ENCODE measurements around the gene DARS1.

DNA sequence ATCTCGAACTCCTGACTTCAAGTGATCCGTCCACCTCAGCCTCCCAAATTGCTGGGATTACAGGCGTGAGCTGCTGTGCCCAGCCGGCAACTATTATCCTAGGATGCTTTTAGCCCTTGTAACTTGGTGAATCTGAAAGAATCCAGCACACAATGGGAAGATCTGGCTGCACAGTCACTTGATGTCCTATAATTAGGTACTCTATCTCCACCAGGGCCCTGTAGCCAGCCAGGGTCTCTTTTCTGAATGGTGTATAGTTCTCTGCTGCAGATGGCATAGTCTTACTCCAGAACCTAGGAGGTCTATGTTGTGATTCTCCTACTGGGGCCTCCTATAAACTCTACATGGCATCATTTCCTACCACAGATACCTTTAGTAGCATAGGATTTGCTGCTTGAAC is 95.3 kb downstream of the DARS1 start:
- no peak for TF ChIP-seq GABPA (IDR thresholded peaks at IDR 0.05; ENCODE audit: low read depth)
- TF ChIP-seq RFX5 (IDR thresholded peaks at IDR 0.05; ENCODE audit: low read length): no peak
- TF ChIP-seq, protein P1, sequence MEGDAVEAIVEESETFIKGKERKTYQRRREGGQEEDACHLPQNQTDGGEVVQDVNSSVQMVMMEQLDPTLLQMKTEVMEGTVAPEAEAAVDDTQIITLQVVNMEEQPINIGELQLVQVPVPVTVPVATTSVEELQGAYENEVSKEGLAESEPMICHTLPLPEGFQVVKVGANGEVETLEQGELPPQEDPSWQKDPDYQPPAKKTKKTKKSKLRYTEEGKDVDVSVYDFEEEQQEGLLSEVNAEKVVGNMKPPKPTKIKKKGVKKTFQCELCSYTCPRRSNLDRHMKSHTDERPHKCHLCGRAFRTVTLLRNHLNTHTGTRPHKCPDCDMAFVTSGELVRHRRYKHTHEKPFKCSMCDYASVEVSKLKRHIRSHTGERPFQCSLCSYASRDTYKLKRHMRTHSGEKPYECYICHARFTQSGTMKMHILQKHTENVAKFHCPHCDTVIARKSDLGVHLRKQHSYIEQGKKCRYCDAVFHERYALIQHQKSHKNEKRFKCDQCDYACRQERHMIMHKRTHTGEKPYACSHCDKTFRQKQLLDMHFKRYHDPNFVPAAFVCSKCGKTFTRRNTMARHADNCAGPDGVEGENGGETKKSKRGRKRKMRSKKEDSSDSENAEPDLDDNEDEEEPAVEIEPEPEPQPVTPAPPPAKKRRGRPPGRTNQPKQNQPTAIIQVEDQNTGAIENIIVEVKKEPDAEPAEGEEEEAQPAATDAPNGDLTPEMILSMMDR (IDR thresholded peaks at IDR 0.05): no peak
- no peak for TF ChIP-seq NFIC (IDR thresholded peaks at IDR 0.05; ENCODE audit: borderline replicate concordance)
- no peak for TF ChIP-seq RAD21 (IDR thresholded peaks at IDR 0.05; ENCODE audit: low read length)
- TF ChIP-seq JUND (IDR thresholded peaks at IDR 0.05): no peak
- TF ChIP-seq EP300 (IDR thresholded peaks at IDR 0.05; ENCODE audit: borderline replicate concordance in 1 of 2, low read depth in 1 of 2, low read length in 1 of 2): no peak
- TF ChIP-seq, protein P2, sequence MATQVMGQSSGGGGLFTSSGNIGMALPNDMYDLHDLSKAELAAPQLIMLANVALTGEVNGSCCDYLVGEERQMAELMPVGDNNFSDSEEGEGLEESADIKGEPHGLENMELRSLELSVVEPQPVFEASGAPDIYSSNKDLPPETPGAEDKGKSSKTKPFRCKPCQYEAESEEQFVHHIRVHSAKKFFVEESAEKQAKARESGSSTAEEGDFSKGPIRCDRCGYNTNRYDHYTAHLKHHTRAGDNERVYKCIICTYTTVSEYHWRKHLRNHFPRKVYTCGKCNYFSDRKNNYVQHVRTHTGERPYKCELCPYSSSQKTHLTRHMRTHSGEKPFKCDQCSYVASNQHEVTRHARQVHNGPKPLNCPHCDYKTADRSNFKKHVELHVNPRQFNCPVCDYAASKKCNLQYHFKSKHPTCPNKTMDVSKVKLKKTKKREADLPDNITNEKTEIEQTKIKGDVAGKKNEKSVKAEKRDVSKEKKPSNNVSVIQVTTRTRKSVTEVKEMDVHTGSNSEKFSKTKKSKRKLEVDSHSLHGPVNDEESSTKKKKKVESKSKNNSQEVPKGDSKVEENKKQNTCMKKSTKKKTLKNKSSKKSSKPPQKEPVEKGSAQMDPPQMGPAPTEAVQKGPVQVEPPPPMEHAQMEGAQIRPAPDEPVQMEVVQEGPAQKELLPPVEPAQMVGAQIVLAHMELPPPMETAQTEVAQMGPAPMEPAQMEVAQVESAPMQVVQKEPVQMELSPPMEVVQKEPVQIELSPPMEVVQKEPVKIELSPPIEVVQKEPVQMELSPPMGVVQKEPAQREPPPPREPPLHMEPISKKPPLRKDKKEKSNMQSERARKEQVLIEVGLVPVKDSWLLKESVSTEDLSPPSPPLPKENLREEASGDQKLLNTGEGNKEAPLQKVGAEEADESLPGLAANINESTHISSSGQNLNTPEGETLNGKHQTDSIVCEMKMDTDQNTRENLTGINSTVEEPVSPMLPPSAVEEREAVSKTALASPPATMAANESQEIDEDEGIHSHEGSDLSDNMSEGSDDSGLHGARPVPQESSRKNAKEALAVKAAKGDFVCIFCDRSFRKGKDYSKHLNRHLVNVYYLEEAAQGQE (IDR thresholded peaks at IDR 0.05; ENCODE audit: low read depth, low read length): no peak
- no peak for TF ChIP-seq TAF1 (IDR thresholded peaks at IDR 0.05; ENCODE audit: borderline replicate concordance, low read depth, low read length)
- TF ChIP-seq, protein P3, sequence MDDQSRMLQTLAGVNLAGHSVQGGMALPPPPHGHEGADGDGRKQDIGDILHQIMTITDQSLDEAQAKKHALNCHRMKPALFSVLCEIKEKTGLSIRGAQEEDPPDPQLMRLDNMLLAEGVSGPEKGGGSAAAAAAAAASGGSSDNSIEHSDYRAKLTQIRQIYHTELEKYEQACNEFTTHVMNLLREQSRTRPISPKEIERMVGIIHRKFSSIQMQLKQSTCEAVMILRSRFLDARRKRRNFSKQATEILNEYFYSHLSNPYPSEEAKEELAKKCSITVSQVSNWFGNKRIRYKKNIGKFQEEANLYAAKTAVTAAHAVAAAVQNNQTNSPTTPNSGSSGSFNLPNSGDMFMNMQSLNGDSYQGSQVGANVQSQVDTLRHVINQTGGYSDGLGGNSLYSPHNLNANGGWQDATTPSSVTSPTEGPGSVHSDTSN (IDR thresholded peaks at IDR 0.05): no peak
- TF ChIP-seq, protein P4, sequence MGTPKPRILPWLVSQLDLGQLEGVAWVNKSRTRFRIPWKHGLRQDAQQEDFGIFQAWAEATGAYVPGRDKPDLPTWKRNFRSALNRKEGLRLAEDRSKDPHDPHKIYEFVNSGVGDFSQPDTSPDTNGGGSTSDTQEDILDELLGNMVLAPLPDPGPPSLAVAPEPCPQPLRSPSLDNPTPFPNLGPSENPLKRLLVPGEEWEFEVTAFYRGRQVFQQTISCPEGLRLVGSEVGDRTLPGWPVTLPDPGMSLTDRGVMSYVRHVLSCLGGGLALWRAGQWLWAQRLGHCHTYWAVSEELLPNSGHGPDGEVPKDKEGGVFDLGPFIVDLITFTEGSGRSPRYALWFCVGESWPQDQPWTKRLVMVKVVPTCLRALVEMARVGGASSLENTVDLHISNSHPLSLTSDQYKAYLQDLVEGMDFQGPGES (IDR thresholded peaks at IDR 0.05; ENCODE audit: low read depth, low read length): no peak
- TF ChIP-seq SMC3 (IDR thresholded peaks at IDR 0.05; ENCODE audit: low read depth, low read length): no peak
- no peak for TF ChIP-seq SIN3A (IDR thresholded peaks at IDR 0.05; ENCODE audit: borderline replicate concordance, low read depth, low read length)
- TF ChIP-seq EZH2phosphoT487 (IDR thresholded peaks at IDR 0.05; ENCODE audit: borderline replicate concordance, low read depth): no peak

Data from SK-N-SH (cell line).